Osteocyte (in vitro differentiated cells): ENCODE results near the gene CLDN14. TPM values are rescaled to one million over a fixed set of nuclear protein-coding genes. Genes with fewer than 3 reads are reported as not detected.

ENCODE experiments used
- DNase-seq: peaks from one replicate; pipeline ENCODE4 v3.0.0; 2021; ENCODE audit warnings: mixed read lengths; ENCODE audit not compliant: unreplicated experiment; ENCODE audit errors: extremely low spot score
- H3K27ac Mint-ChIP-seq: one replicate; pipeline ENCODE4 v1.8.0; 2021; ENCODE audit warnings: mild to moderate bottlenecking, mixed read lengths; ENCODE audit not compliant: unreplicated experiment
- H3K27me3 Mint-ChIP-seq: one replicate; pipeline ENCODE4 v1.8.0; 2021; ENCODE audit warnings: mixed read lengths; ENCODE audit not compliant: unreplicated experiment
- H3K36me3 Mint-ChIP-seq: one replicate; pipeline ENCODE4 v1.8.0; 2021; ENCODE audit warnings: mixed read lengths; ENCODE audit not compliant: unreplicated experiment
- H3K4me1 Mint-ChIP-seq: one replicate; pipeline ENCODE4 v1.8.0; 2021; ENCODE audit warnings: mixed read lengths; ENCODE audit not compliant: unreplicated experiment
- H3K4me3 Mint-ChIP-seq: one replicate; pipeline ENCODE4 v1.8.0; 2021; ENCODE audit warnings: mild to moderate bottlenecking, moderate library complexity, mixed read lengths; ENCODE audit not compliant: unreplicated experiment
- H3K9me3 Mint-ChIP-seq: one replicate; pipeline ENCODE4 v1.8.0; 2021; ENCODE audit warnings: mixed read lengths; ENCODE audit not compliant: unreplicated experiment
- total RNA-seq: library from RNA; stranded (reverse); gene quantifications from 2 replicates; pipeline ENCODE4 v1.2.1, GENCODE V29; 2021
- TF ChIP-seq, protein P1 (sequence below): fragments of 200-600 bp; sonication (generic); IDR thresholded peaks from 2 replicates; pipeline ENCODE4 v1.5.0; 2021; ENCODE audit warnings: antibody characterized with exemption, mild to moderate bottlenecking, moderate library complexity

CLDN14 gene
- total RNA-seq, 1 donor from 2014 or later = not detected

GRCh38 chr21:36460866-36461265 is 19.1 kb downstream of the CLDN14 start:
- TF ChIP-seq, protein P1, sequence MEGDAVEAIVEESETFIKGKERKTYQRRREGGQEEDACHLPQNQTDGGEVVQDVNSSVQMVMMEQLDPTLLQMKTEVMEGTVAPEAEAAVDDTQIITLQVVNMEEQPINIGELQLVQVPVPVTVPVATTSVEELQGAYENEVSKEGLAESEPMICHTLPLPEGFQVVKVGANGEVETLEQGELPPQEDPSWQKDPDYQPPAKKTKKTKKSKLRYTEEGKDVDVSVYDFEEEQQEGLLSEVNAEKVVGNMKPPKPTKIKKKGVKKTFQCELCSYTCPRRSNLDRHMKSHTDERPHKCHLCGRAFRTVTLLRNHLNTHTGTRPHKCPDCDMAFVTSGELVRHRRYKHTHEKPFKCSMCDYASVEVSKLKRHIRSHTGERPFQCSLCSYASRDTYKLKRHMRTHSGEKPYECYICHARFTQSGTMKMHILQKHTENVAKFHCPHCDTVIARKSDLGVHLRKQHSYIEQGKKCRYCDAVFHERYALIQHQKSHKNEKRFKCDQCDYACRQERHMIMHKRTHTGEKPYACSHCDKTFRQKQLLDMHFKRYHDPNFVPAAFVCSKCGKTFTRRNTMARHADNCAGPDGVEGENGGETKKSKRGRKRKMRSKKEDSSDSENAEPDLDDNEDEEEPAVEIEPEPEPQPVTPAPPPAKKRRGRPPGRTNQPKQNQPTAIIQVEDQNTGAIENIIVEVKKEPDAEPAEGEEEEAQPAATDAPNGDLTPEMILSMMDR = no peak
- Mint-ChIP-seq H3K4me3 (no peak overlapping the region), H3K27me3 (peaks cover 5% of the 10 kb centered on the region), H3K9me3 (no peaks in the 10 kb centered on the region), H3K27ac (no peak overlapping the region), H3K4me1 (peaks cover 17% of the 10 kb centered on the region), H3K36me3 (no peaks in the 10 kb centered on the region)
- no peak for DNase-seq

GRCh38 chr21:36459098-36459497 is 20.8 kb downstream of the CLDN14 start:
- DNase-seq = no peak
- TF ChIP-seq, protein P1 = no peak
- Mint-ChIP-seq H3K4me1 (peaks cover 33% of the 10 kb centered on the region), H3K4me3 (no peak overlapping the region), H3K27me3 (peaks cover 4% of the 10 kb centered on the region), H3K36me3 (no peaks in the 10 kb centered on the region), H3K9me3 (no peaks in the 10 kb centered on the region), H3K27ac (no peak overlapping the region)

- no peak for DNase-seq
- Mint-ChIP-seq H3K27ac (no peak overlapping the region), H3K36me3 (no peaks in the 10 kb centered on the region), H3K4me3 (no peak overlapping the region), H3K4me1 (peaks cover 39% of the 10 kb centered on the region), H3K9me3 (no peaks in the 10 kb centered on the region), H3K27me3 (no peaks in the 10 kb centered on the region)
- TF ChIP-seq, protein P1 = no peak
Measured at GRCh38 chr21:36456729-36457414, 23.1 kb downstream of the CLDN14 start.

DNA sequence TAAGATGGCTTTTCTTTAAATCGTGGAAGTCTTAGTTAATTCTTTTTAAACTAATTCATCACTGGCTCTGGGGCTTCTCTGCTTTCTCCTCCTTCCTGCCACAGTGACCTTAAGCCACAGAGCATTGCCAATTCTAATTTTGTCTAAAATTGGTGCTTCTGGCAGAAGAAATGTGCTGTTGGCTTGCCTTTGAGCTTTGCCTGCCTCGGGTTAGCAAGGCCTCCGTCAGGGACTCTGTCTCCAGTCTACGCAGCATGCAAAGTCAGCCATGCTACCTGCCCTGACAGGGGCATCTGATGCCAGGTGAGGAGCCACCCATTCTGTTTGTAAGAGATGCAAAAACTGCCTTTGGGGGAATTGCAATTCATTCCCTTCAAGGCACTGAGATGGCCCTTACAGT is 25.2 kb downstream of the CLDN14 start:
- H3K27ac Mint-ChIP-seq = peak overlapping the region; percentile 83
- TF ChIP-seq, protein P1 = no peak
- no peak overlapping the region for H3K4me3 Mint-ChIP-seq
- H3K27me3 Mint-ChIP-seq = no peaks in the 10 kb centered on the region
- no peaks in the 10 kb centered on the region for H3K9me3 Mint-ChIP-seq
- H3K4me1 Mint-ChIP-seq = peaks cover 34% of the 10 kb centered on the region
- DNase-seq = no peak
- H3K36me3 Mint-ChIP-seq = no peaks in the 10 kb centered on the region

- peaks cover 33% of the 10 kb centered on the region for H3K4me1 Mint-ChIP-seq
- no peaks in the 10 kb centered on the region for H3K9me3 Mint-ChIP-seq
- no peak for DNase-seq
- H3K36me3 Mint-ChIP-seq = no peaks in the 10 kb centered on the region
- no peaks in the 10 kb centered on the region for H3K27me3 Mint-ChIP-seq
- H3K27ac Mint-ChIP-seq = peak overlapping the region; percentile 83
- TF ChIP-seq, protein P1 = no peak
- no peak overlapping the region for H3K4me3 Mint-ChIP-seq
Measured at GRCh38 chr21:36454093-36454531, 25.8 kb downstream of the CLDN14 start.
